ENCODE measurements around the gene BTBD8. TPM values are rescaled to one million over a fixed set of nuclear protein-coding genes. Genes with fewer than 3 reads are reported as not detected.

The BTBD8 gene
- total RNA-seq, 2 donors from 2014 or later: 4.2 to 6.5 TPM

- no peaks in the 10 kb centered on the region for H3K27me3 ChIP-seq
- H3K4me3 ChIP-seq: no peak overlapping the region
- DNase-seq (ENCODE audit: low spot score): no peak
- peaks cover 4 to 18% of the 10 kb centered on the region in 2 donors for H3K9me3 ChIP-seq
- H3K4me1 ChIP-seq: peaks cover 0 to 6% of the 10 kb centered on the region in 2 donors
- no peaks in the 10 kb centered on the region for H3K36me3 ChIP-seq
- no peak overlapping the region for H3K27ac ChIP-seq
- no peak for TF ChIP-seq CTCF (IDR thresholded peaks at IDR 0.05)
Observed at GRCh38 chr1:92084651-92085050, 4.5 kb downstream of the BTBD8 start.

GRCh38 chr1:92085727-92086126 lies 5.6 kb downstream of the BTBD8 start:
- Histone ChIP-seq H3K4me3 (no peak overlapping the region), H3K4me1 (peaks cover 0 to 6% of the 10 kb centered on the region in 2 donors), H3K27ac (no peak overlapping the region), H3K36me3 (no peaks in the 10 kb centered on the region), H3K27me3 (no peaks in the 10 kb centered on the region), H3K9me3 (peaks cover 4 to 18% of the 10 kb centered on the region in 2 donors)
- DNase-seq (ENCODE audit: low spot score): no peak
- TF ChIP-seq CTCF (IDR thresholded peaks at IDR 0.05): no peak

- Histone ChIP-seq H3K27me3 (no peaks in the 10 kb centered on the region), H3K9me3 (peaks cover 4 to 18% of the 10 kb centered on the region in 2 donors), H3K4me3 (no peak overlapping the region), H3K4me1 (no peaks in the 10 kb centered on the region), H3K36me3 (no peaks in the 10 kb centered on the region), H3K27ac (no peak overlapping the region)
- DNase-seq (ENCODE audit: low spot score): no peak
- no peak for TF ChIP-seq CTCF (IDR thresholded peaks at IDR 0.05)
Observed at GRCh38 chr1:92087542-92087941, 7.4 kb downstream of the BTBD8 start.

GRCh38 chr1:92091625-92092024 lies 11.5 kb downstream of the BTBD8 start:
- no peak for DNase-seq (ENCODE audit: low spot score)
- H3K36me3 ChIP-seq: no peaks in the 10 kb centered on the region
- H3K9me3 ChIP-seq: no peaks in the 10 kb centered on the region
- no peak overlapping the region for H3K27ac ChIP-seq
- no peak overlapping the region for H3K4me3 ChIP-seq
- no peak for TF ChIP-seq CTCF (IDR thresholded peaks at IDR 0.05)
- H3K4me1 ChIP-seq: no peaks in the 10 kb centered on the region
- no peaks in the 10 kb centered on the region for H3K27me3 ChIP-seq

- Histone ChIP-seq H3K27ac (no peak overlapping the region), H3K27me3 (no peaks in the 10 kb centered on the region), H3K4me3 (no peak overlapping the region), H3K4me1 (no peaks in the 10 kb centered on the region), H3K36me3 (no peaks in the 10 kb centered on the region), H3K9me3 (no peaks in the 10 kb centered on the region)
- no peak for TF ChIP-seq CTCF (IDR thresholded peaks at IDR 0.05)
- no peak for DNase-seq (ENCODE audit: low spot score)
Observed at GRCh38 chr1:92094090-92094489, 13.9 kb downstream of the BTBD8 start.

GRCh38 chr1:92094595-92094994 lies 14.4 kb downstream of the BTBD8 start:
- Histone ChIP-seq H3K4me1 (no peaks in the 10 kb centered on the region), H3K4me3 (no peak overlapping the region), H3K9me3 (no peaks in the 10 kb centered on the region), H3K27ac (no peak overlapping the region), H3K36me3 (no peaks in the 10 kb centered on the region), H3K27me3 (no peaks in the 10 kb centered on the region)
- DNase-seq (ENCODE audit: low spot score): no peak
- no peak for TF ChIP-seq CTCF (IDR thresholded peaks at IDR 0.05)
